GM10248 (cell line): Measurements from ENCODE around the gene CTSW.

Experiments
- CTCF ChIA-PET: fragments of 300-600 bp; sonication (Branson Sonifier 250); formaldehyde crosslinking; extraction: SDS; loops from one replicate; lab custom pipeline; 2021; ENCODE audit warnings: antibody characterized with exemption; lab: Yijun Ruan, JAX
- POLR2A ChIA-PET: fragments of 350-650 bp; sonication (Branson Sonifier 250); formaldehyde crosslinking; extraction: SDS; loops from one replicate; lab custom pipeline; 2020; ENCODE audit warnings: antibody characterized with exemption; lab: Yijun Ruan, JAX
- DNase-seq: peaks from one replicate; pipeline ENCODE4 v3.0.0; 2012; ENCODE audit errors: extremely low spot score
- TF ChIP-seq, protein P1 (sequence below): IDR thresholded peaks from 2 replicates; pipeline ENCODE4 v1.5.1; 2012; ENCODE audit warnings: mild to moderate bottlenecking, low read depth; ENCODE audit errors: extremely low read depth, missing control alignments, control extremely low read depth

CTSW gene

DNA sequence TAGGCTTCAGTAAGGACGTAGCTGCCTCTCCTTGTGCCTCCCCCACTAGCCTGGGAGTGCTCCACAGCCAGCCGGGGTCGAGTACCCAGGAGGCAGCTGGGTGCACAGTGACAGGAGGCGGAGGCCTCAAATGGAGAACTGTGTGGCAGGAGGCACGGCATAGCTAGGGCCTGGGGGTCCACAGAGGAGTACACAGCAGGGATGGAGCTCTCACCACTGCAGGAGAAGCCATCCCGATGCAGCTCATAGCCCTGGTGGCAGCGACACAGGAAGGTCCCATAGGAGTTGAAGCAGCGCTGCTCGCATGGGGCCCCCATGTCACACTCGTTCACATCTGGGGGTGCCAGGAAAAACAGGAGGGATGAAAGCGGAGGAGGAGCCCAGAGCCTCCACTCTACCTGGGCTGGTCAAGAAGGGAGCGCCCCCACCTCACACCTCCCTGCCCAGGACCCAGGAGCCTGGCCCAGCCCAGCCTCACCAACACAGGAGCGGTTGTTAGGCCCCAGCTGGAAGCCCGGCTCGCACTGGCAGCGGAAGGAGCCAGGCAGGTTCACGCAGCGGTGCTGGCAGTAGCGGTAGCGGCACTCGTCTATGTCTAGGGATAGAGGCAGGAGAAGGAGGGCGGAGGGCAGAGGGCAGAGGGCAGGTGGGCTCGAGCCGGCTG, 9.9 kb upstream of the CTSW start:
- ChIA-PET POLR2A (interaction anchor here (1.0 to 1.5 kb wide), 2 partner anchors 10 to 21 kb away, joined by 3 to 5 read pairs; partner anchors contain the start of genes CCDC85B and MUS81), CTCF (interaction anchor here (0.6 to 17.2 kb wide), 3 partner anchors 9 to 37 kb away, joined by 3 to 535 read pairs (median 133); partner anchors contain the start of genes CCDC85B, CFL1, CTSW and FIBP)
- TF ChIP-seq, protein P1, sequence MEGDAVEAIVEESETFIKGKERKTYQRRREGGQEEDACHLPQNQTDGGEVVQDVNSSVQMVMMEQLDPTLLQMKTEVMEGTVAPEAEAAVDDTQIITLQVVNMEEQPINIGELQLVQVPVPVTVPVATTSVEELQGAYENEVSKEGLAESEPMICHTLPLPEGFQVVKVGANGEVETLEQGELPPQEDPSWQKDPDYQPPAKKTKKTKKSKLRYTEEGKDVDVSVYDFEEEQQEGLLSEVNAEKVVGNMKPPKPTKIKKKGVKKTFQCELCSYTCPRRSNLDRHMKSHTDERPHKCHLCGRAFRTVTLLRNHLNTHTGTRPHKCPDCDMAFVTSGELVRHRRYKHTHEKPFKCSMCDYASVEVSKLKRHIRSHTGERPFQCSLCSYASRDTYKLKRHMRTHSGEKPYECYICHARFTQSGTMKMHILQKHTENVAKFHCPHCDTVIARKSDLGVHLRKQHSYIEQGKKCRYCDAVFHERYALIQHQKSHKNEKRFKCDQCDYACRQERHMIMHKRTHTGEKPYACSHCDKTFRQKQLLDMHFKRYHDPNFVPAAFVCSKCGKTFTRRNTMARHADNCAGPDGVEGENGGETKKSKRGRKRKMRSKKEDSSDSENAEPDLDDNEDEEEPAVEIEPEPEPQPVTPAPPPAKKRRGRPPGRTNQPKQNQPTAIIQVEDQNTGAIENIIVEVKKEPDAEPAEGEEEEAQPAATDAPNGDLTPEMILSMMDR = no peak
- DNase-seq = no peak

DNA sequence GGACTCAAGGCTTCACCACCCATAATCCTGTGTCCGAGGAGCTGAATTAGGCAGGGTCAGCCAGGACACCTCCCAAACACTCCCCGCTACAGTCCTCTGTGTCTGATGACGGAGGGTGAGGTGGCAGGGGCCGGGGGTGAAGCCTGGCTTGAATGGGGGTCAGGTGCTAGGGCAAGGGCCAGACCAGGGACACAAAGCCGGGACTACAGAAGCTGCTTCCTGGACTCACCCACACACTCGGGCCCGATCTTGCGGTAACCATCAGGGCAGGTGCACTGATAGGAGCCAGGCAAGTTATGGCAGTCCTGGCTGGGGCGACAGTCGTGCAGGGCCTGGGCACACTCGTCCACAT, 9.4 kb upstream of the CTSW start:
- ChIA-PET CTCF (interaction anchor here (0.6 to 17.2 kb wide), 3 partner anchors 10 to 37 kb away, joined by 3 to 535 read pairs (median 133); partner anchors contain the start of genes CCDC85B, CFL1, CTSW and FIBP), POLR2A (interaction anchor here (1.0 to 1.7 kb wide), 3 partner anchors 11 to 12 kb away, joined by 3 to 7 read pairs (median 5); partner anchors contain the start of genes CFL1 and MUS81)
- no peak for DNase-seq
- TF ChIP-seq, protein P1 = no peak

DNA sequence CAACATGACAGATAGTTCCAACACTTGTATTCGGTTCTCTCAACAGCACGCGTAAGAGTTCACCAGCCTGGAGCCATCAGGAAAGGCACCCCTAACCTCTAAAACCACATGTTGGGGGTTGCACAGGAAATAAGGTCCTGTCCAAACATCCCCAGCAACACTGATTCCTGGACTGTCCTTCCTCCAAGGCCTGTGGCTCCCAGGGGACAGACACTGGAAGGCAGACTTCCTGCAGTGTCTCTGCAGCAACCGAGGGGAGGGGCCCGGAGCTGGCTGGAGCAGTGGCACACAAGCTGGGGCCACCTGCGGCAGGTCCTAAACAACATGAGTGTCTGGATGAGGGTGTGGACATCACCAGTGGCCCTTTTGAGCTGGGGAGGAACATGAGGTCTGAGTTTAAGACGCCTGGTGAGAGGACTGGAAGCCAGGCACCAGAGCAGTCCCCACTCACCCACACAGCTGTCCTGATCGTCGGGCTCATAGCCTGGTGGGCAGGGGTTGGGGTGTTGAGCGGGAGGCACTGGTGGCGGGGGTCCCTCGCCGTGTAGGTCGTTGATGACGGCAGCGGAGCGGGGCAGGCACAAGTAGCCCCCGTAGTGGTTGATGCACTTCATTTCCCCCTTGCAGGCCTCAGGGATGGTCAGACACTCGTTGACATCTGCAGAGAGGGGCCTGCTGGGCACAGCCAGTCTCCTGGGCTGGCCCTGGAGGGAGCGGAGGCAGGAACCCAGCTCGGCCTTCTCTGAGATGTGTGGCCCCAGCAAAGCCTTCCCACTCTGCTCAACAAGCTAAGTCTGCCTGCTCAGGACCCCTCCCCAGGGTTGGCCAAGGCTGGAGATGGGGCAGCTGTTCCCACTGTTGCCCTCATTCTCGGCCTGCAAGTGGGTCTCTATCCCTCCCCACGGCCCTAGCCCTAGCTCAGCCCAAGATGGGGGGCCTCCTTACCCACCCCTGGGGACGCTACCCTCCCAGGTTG, 8.6 kb upstream of the CTSW start:
- TF ChIP-seq, protein P1 = no peak
- DNase-seq = no peak
- CTCF ChIA-PET = interaction anchor here (1.0 to 17.2 kb wide), 6 partner anchors 10 to 152 kb away, joined by 3 to 535 read pairs (median 8); partner anchors contain the start of genes AP5B1, CCDC85B, CFL1 and CTSW
- POLR2A ChIA-PET = interaction anchor here (1.1 to 1.7 kb wide), 4 partner anchors 10 to 20 kb away, joined by 5 to 7 read pairs (median 5); partner anchors contain the start of gene CFL1

DNA sequence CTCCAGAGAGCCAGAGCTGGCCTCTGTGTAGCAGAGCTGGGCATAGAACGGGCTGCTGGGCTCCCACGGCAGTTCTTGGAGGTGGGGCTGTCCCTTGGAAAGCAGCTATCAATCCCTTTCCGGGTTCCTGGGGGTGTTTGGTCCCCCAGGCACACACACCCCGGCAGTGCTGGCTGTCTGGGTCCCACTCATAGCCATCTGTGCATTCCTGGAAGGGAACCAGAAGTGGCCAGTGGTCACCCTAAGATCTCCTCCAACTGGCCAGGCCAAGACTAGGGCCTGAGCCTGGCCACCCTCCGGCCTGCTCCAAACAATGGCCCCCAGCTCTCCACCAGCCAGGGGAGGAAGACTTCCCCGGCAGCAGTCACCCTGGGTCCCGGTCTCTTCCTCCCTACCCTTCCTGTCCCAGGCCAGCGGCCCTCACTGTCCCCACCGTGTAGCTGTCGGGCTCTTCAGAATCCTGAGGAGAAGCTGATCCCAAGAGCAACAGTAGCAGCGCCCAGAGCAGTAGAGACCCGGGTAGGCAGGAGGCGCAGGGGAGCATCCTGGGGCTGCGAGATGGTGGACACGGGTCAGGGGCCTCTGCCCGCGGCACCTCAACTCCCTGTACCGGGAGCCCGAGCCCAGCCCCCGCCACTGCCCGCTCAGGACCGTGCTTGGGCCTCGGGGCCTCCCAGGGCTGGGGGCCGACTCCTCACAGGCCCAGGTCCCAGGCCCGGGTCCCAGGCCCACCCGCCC, 7.7 kb upstream of the CTSW start:
- TF ChIP-seq, protein P1 = no peak
- ChIA-PET POLR2A (interaction anchor here (1.1 to 1.7 kb wide), 4 partner anchors 11 to 21 kb away, joined by 5 to 7 read pairs (median 5); partner anchors contain the start of gene CFL1), CTCF (interaction anchor here (1.0 to 17.2 kb wide), 6 partner anchors 11 to 151 kb away, joined by 3 to 535 read pairs (median 8); partner anchors contain the start of genes AP5B1, CCDC85B, CFL1 and CTSW)
- no peak for DNase-seq

DNA sequence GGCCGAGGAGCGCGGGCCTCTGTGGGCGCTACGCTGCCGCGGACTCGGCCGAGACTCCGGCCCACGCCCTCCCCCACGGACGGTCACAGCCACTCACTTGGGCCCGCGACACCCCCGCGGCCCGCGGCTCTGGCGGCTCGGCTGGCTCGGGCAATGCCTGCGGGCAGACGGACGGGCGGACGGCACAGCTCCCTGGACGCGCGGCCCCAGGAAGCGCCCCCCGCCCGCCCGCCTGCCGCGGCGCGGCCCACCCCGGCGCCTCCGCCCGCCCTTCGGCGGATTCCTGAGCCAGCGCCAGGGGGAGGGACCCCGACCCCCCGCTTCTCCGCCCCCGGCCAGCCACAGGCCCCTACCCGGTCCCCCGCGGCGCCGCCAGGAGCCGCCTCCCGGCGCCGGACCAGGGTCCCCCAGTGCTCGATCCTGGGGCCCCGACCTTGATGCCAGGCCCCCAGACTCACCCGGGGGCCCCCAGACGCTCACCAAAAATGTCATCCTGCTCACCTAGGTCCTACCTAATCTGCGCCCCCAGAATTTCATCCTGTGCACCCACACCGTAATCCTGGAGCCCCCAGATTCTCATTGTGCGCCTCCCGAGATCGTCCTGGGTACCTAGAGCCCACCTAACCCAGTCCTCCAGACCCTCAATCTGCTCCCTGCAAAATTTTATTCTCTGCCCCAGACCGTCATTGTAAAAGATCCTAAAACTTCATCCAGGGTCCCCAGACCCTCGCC, 6.9 kb upstream of the CTSW start, which contains the start of gene EFEMP2:
Gene EFEMP2, minus strand, starts transcription at position 215 of the 732 bp plus-strand sequence. CDS start 446 bp downstream, outside the sequence.
- ChIA-PET POLR2A (no interaction called here), CTCF (interaction anchor here (1.5 to 17.2 kb wide), 4 partner anchors 12 to 150 kb away, joined by 5 to 535 read pairs (median 72); partner anchors contain the start of genes CCDC85B, CFL1, CTSW and FIBP)
- DNase-seq = no peak
- TF ChIP-seq, protein P1 = no peak
